ENCODE measurements around the gene DNAJC8.

Gene DNAJC8

GRCh38 chr1:28249013-28249865 lies 16.4 kb upstream of the DNAJC8 start:
- DNase-seq = no peak

GRCh38 chr1:28248273-28249012 lies 15.6 kb upstream of the DNAJC8 start:
- DNase-seq = peak; percentile 70

GRCh38 chr1:28247612-28248272 lies 14.9 kb upstream of the DNAJC8 start:
- no peak for DNase-seq

GRCh38 chr1:28246427-28246832 lies 13.6 kb upstream of the DNAJC8 start:
- DNase-seq = no peak

GRCh38 chr1:28244549-28245251 lies 11.9 kb upstream of the DNAJC8 start:
- no peak for DNase-seq

- DNase-seq = no peak
Measured at GRCh38 chr1:28243685-28244311, 11.0 kb upstream of the DNAJC8 start.

- no peak for DNase-seq
Measured at GRCh38 chr1:28241638-28242241, 8.9 kb upstream of the DNAJC8 start.

- DNase-seq = no peak
Measured at GRCh38 chr1:28240024-28240423, 7.2 kb upstream of the DNAJC8 start.

GRCh38 chr1:28239004-28239403 lies 6.2 kb upstream of the DNAJC8 start:
- DNase-seq = no peak

- DNase-seq = no peak
Measured at GRCh38 chr1:28236656-28237322, 4.0 kb upstream of the DNAJC8 start.

GRCh38 chr1:28235755-28236655 lies 3.2 kb upstream of the DNAJC8 start, which contains the start of gene ATP5IF1:
Gene ATP5IF1, plus strand, starts transcription at chr1:28236124. Its CDS starts 60 bp downstream, at chr1:28236184.
- peak; percentile 92 for DNase-seq

- no peak for DNase-seq
Measured at GRCh38 chr1:28233264-28233606, 406 bp upstream of the DNAJC8 start.

GRCh38 chr1:28229996-28230395 lies 2.8 kb downstream of the DNAJC8 start:
- DNase-seq = no peak

GRCh38 chr1:28229089-28229488 lies 3.7 kb downstream of the DNAJC8 start:
- no peak for DNase-seq

GRCh38 chr1:28213315-28213714 lies 19.5 kb downstream of the DNAJC8 start:
- no peak for DNase-seq

- DNase-seq = no peak
Measured at GRCh38 chr1:28209700-28210099, 23.1 kb downstream of the DNAJC8 start.

- peak; percentile 37 for DNase-seq
Measured at GRCh38 chr1:28208818-28209441, 23.9 kb downstream of the DNAJC8 start.

GRCh38 chr1:28205243-28205642 lies 27.6 kb downstream of the DNAJC8 start:
- no peak for DNase-seq

- DNase-seq = no peak
Measured at GRCh38 chr1:28200234-28200873, 32.5 kb downstream of the DNAJC8 start.
